Suppressor macrophage (primary cell): ENCODE measurements around the gene PLEKHH3.
"Not testable (repeated sequence)": the region's sequence is repeated elsewhere in the genome, so short reads cannot be mapped to it uniquely, and the experiment has no call there.

Experiments
- DNase-seq, 4 experiments: peaks; one replicate each; pipeline ENCODE4 v3.0.0-alpha.2; 2020 to 2022

PLEKHH3 gene

GRCh38 chr17:42629411-42630009 lies 47.3 kb downstream of the PLEKHH3 start:
- DNase-seq: peak in 3 of 4 experiments; percentile 2 to 38 (median 27)

- not testable (repeated sequence) for DNase-seq
Measured at GRCh38 chr17:42627032-42627764, 49.6 kb downstream of the PLEKHH3 start.

- no peak for DNase-seq
Measured at GRCh38 chr17:42623732-42624596, 52.8 kb downstream of the PLEKHH3 start.

DNA sequence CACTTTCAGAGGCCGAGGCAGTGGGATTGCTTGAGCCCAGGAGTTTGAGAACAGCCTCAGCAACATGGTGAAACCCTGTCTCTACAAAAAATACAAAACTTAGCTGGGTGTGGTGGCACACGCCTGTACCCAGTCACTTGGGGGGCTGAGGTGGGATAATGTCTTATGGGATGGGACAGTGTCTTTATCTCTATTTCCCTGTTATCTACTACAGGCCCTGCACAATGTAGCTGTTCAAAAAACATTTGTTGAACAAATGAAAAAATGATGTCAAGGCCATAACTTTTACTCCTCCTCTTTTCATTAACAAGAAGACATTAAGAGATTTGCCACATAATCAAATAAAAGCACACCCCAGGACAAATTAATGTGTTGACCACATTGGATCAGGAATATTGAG lies 53.5 kb downstream of the PLEKHH3 start:
- no peak for DNase-seq

- DNase-seq: not testable (repeated sequence)
Measured at GRCh38 chr17:42621987-42622386, 54.8 kb downstream of the PLEKHH3 start.

GRCh38 chr17:42618442-42619150 lies 58.2 kb downstream of the PLEKHH3 start:
- no peak for DNase-seq

DNA sequence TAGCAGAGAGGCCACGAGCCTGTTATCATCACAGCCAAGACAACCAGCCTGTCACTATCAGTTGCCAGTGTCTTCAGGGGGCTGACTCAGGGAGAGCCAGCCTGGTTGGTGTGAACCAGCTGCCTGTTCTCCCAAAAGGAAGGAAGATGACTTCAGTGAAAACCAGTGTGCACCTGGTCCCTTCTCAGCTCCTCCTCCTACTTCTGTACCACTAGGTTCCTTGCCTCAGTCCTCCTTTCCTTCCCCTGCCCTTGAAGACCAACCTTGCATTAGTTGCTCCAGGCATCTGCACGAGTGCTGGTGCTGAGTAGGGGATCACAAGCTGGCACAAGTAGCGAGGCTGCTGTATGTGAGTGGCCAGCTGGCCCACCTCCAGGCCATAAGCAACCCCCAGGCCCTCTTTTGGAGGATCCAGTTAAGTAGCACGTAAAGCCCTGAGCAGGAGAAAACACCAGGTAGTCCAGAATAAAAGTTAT lies 58.8 kb downstream of the PLEKHH3 start:
- DNase-seq: no peak
